ENCODE data around the gene CDH4.

The CDH4 gene

GRCh38 chr20:61537239-61538182, 285.4 kb downstream of the CDH4 start:
- DNase-seq (ENCODE audit: low read depth): no peak

GRCh38 chr20:61538183-61538942, 286.3 kb downstream of the CDH4 start:
- no peak for DNase-seq (ENCODE audit: low read depth)

GRCh38 chr20:61538943-61539265, 286.8 kb downstream of the CDH4 start:
- no peak for DNase-seq (ENCODE audit: low read depth)

- DNase-seq (ENCODE audit: low read depth): no peak
Observed at GRCh38 chr20:61539706-61540360, 287.8 kb downstream of the CDH4 start.

DNA sequence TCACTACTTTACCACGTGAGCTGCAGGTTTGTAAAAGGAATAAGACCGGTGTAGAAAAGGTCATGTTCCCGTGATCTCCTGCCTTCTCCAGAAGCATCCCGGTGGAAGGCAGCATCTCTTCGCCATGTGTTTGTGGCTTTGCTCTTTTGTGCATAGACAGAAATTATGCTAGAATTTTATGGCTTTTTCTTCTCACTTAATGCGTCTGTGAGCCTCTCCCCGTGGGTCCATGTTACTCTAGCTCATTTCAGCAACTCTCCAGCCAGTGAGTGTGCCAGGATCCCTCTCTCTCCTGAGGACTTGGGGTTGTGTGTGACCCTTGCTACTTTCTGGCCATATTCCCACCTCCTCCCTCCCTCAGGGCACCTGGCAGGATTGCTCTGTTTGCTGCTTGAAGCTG, 289.5 kb downstream of the CDH4 start:
- no peak for DNase-seq (ENCODE audit: low read depth)

DNA sequence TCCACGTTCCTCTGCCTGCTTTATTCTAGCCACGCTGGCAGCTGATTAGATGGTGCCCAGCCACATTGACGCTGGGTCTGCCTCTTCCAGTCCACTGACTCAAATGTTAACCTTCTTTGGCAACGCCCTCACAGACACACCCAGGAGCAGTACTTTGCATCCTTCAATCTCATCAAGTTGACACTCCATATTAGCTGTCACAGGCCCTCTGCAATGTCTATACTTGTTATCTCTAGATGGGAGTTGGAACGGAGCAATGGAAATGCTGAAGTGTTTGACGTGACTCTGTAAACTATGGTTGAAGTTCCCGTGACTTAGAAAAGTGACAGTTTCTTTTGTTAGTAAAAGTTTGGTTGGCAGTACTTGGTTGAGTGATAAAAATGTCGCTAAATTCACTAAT, 291.0 kb downstream of the CDH4 start:
- DNase-seq (ENCODE audit: low read depth): no peak

DNA sequence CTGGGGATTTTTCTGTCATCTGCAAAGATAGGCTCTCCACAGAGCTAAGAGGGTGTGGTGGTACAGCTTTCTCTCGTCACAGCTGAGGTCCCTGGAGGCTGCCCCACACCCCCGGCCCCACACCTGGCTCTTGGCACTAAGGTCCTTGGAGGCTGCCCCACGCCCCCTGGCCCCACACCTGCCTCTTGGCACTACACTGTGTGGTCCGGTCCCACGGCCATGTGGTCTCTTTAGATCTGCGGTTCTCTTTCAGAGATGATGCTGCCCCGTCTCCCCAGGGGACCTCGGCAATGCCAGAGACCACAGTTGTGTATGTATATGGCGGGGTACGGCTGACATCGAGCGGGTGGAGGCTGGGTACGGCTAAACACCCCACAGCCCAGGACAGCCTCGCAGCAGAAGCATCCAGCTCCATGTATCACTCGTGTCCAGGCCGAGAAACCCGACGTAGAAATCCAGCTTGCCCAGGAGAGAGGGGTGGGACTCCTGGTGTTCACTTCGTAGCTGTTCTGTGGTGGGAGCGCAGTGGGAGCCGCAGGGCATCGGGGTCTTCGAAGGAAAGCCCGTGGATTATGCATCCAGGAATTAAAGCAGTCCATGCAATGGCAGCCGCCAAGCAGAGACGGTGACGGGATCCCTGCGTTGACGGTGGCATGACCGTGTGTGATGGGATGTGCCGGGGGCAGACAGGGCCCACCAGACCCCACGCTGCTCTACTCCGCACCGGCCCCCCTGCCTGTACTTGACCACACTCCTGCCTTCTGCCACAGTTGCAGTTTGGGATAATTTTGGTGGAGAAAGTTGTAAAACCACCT, 292.1 kb downstream of the CDH4 start:
- no peak for DNase-seq (ENCODE audit: low read depth)

- DNase-seq (ENCODE audit: low read depth): no peak
Observed at GRCh38 chr20:61544910-61545889, 293.1 kb downstream of the CDH4 start.

GRCh38 chr20:61546641-61547040, 294.6 kb downstream of the CDH4 start:
- no peak for DNase-seq (ENCODE audit: low read depth)

DNA sequence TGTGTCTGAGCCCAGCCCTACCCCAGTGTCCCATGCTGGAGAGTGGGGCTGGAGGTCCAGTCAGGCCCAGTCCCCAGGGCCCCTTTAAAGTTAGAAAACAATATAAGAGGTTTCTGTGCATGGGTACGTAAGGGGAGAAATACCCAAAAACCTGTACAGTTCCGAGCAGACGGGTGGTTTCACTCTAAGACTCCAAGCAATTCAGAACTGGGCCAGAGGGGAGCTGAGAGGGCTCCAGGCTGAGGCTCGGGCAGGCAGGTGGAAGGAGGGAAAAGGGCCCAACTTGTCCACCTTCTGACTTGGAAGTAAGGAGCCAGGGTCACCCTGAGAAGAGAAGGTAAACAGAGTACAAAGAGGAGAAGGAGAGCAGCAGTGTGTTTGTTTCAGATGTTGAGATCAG, 296.0 kb downstream of the CDH4 start:
- DNase-seq (ENCODE audit: low read depth): no peak

DNA sequence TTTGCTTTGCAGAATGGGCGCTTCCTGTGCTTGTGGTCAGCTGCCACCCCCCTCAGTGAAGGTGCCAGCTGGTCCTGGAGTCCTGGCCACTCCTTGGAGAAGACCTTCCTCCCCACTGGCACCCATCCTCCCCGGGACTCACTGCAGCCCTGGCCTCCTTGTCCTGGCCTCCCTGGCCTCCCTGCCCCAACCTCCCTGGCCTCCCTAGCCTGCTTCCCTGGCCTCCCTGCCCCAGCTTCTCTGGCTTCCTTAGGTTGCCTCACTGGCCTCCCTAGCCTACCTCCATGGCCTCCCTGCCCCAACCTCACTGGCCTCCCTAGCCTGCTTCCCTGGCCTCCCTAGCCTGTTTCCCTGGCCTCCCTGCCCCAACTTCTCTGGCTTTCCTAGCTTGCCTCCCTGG, 297.8 kb downstream of the CDH4 start:
- no peak for DNase-seq (ENCODE audit: low read depth)

DNA sequence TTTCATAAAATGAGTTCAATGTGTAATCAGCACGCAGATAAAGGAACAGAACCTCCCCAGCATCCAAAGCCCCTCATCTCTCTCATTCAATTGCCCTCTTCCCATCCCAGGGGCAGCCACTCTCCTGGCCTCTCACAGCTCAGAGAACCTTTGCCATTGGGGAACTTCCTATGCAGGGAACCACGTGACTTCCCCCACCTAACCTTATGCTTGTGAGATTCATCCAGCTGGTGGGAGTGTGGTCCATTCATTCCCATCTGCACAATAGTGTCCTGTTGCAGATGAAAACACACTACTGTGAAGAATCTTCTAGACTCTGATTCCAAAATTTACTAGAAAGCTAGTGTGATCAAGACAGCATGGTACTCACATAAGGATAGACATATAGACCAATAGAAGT, 299.3 kb downstream of the CDH4 start:
- DNase-seq (ENCODE audit: low read depth): no peak

- DNase-seq (ENCODE audit: low read depth): no peak
Observed at GRCh38 chr20:61554617-61555016, 302.6 kb downstream of the CDH4 start.

GRCh38 chr20:61555566-61555965, 303.5 kb downstream of the CDH4 start:
- DNase-seq (ENCODE audit: low read depth): no peak

- DNase-seq (ENCODE audit: low read depth): no peak
Observed at GRCh38 chr20:61556111-61556510, 304.1 kb downstream of the CDH4 start.

DNA sequence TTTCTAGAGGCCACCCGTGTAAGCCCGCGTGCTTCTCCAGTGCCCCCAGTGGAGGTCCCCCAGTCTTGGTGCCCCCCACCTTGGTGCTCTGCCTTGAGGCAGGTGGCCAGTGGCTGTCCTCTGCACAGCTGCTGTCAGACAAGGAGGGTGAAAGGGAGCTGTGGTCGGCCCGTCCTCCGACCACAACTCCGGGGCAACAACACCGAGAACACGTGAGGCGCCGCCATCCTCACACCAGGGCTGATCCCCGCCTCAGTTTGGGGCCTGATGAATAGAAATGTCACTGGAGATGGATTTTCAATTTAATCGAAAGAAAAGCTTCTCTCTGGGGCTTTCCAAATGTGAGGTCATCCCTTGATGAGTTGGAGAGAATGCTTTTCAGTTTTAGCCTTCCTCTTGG, 304.6 kb downstream of the CDH4 start:
- DNase-seq (ENCODE audit: low read depth): no peak

- no peak for DNase-seq (ENCODE audit: low read depth)
Observed at GRCh38 chr20:61557621-61558020, 305.6 kb downstream of the CDH4 start.

DNA sequence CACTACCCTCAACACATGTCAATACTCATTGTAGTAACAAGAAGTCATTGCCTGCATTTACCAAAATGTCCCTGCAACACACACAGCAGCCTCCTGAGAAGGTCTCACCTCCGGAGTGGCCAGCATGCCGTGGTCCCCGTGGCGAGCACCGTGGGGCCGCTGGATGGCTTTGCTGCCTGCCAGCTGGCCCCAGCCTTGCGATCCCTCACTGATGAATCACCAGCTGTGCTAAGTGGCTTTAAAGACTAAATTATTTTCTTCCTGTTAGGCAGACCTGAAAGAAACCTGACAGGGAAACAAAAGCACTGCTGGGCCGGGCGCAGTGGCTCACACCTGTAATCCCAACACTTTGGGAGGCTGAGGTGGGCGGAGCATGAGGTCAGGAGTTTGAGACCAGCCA, 306.7 kb downstream of the CDH4 start:
- DNase-seq (ENCODE audit: low read depth): no peak

GRCh38 chr20:61559706-61560315, 307.8 kb downstream of the CDH4 start:
- no peak for DNase-seq (ENCODE audit: low read depth)

GRCh38 chr20:61560361-61560853, 308.3 kb downstream of the CDH4 start:
- DNase-seq (ENCODE audit: low read depth): no peak

Data from activated T-cell treated with anti-CD3 and anti-CD28 coated beads for 48 hours (primary cell).